Ovary (tissue), 9 donors: Measurements from ENCODE around the gene HEBP1. TPM values are rescaled to one million over a fixed set of nuclear protein-coding genes. Genes with fewer than 3 reads are reported as not detected.

Source experiments
- DNase-seq, 5 donors: peaks; one replicate each; pipeline ENCODE4 v3.0.0-alpha.2; 2019 to 2020
- H3K27ac ChIP-seq, 2 donors: fragments of 200-600 bp; one replicate each; pipeline versions ENCODE4 v1.5.1 to v1.8.0; 2019 to 2022
- H3K27me3 ChIP-seq: fragments of 200-600 bp; one replicate; pipeline ENCODE4 v1.8.0; 2022
- H3K36me3 ChIP-seq: fragments of 200-600 bp; sonication (generic); one replicate; pipeline ENCODE4 v1.5.1; 2019
- H3K4me1 ChIP-seq: one replicate; pipeline ENCODE4 v1.8.1; 2013; ENCODE audit warnings: mild to moderate bottlenecking, moderate library complexity; ENCODE audit not compliant: insufficient read depth
- H3K4me3 ChIP-seq: fragments of 200-600 bp; sonication (generic); one replicate; pipeline ENCODE4 v1.5.1; 2017
- H3K9me3 ChIP-seq, 2 donors: fragments of 200-600 bp in 1 of 2; sonication (generic) in 1 of 2; one replicate each; pipeline versions ENCODE4 v1.5.1 to v1.8.1; 2013 to 2019; ENCODE audit warnings: mild to moderate bottlenecking in 1 of 2, moderate library complexity in 1 of 2
- CTCF ChIP-seq, 3 donors: fragments of 450-650 bp in 2 of 3; fragments of 200-600 bp in 1 of 3; IDR thresholded peaks; one replicate each; pipeline versions ENCODE4 v1.5.1 to v1.8.0; 2016 to 2022; ENCODE audit warnings: antibody characterized with exemption in 3 of 3, mild to moderate bottlenecking in 1 of 3
- EP300 ChIP-seq: sonication (generic); formaldehyde crosslinking; IDR thresholded peaks from one replicate; pipeline ENCODE4 v1.6.1; 2017; ENCODE audit warnings: antibody characterized with exemption
- POLR2A ChIP-seq: fragments of 450-650 bp; IDR thresholded peaks from one replicate; pipeline ENCODE4 v1.6.1; 2017; ENCODE audit warnings: antibody characterized with exemption, mild to moderate bottlenecking, moderate library complexity
- WGBS, 3 donors: extraction: QIAGEN DNeasy Blood & Tissue Kit in 1 of 3; methylation state at CpG; one replicate each; pipeline versions ENCODE4 v1.1.5 to v1.1.7; 2013 to 2017; 5-methylcytosine and 5-hydroxymethylcytosine counted together
- intact Hi-C, 4 donors: fragments of 100-400 bp; cut with DNase I; formaldehyde crosslinking; loops; one replicate each; pipeline versions ENCODE4 v1.11.0 to v1.15.1; 2022 to 2023
- polyA plus RNA-seq, 2 donors: library from polyadenylated mRNA; stranded (reverse); fragments of 200-250 nt in 1 of 2; fragments of 350-450 nt in 1 of 2; fragmentation: Illumina TruSeq in 1 of 2; extraction: RNeasy Lipid Tissue Mini Kit (QIAGEN cat#74804) in 1 of 2; gene quantifications; one replicate each; pipeline ENCODE4 v1.2.3, GENCODE V29; 2013 to 2014
- total RNA-seq, 7 donors: library from RNA; depleted of rRNA in 2 of 7; stranded (reverse); fragments of >200 nt in 2 of 7; fragmentation: NEBNext Ultra II Directional in 3 of 7; extraction: Animal tissue kit (Norgen Biotek cat#: 25700) in 3 of 7; gene quantifications; one replicate each; pipeline versions ENCODE4 v1.1.0 to v1.2.4, GENCODE V29; 2016 to 2023
- donor health status: DM: no; HTN: no; CAD: no; lungs with moderate emphysema.
- donor health status: DM: no; HTN: no; CAD: no.
- donor health status: Bipolar disorder and iron deficiency.
- donor health status: DM: yes; HTN: yes; CAD: no.
- donor health status: DM: no; HTN: no; CAD: no.
- donor health status: DM: yes; HTN: yes; CAD: no.

Gene HEBP1
- total and polyA plus RNA-seq, 9 donors: 31.6 to 150 (median 85.4) TPM

DNA sequence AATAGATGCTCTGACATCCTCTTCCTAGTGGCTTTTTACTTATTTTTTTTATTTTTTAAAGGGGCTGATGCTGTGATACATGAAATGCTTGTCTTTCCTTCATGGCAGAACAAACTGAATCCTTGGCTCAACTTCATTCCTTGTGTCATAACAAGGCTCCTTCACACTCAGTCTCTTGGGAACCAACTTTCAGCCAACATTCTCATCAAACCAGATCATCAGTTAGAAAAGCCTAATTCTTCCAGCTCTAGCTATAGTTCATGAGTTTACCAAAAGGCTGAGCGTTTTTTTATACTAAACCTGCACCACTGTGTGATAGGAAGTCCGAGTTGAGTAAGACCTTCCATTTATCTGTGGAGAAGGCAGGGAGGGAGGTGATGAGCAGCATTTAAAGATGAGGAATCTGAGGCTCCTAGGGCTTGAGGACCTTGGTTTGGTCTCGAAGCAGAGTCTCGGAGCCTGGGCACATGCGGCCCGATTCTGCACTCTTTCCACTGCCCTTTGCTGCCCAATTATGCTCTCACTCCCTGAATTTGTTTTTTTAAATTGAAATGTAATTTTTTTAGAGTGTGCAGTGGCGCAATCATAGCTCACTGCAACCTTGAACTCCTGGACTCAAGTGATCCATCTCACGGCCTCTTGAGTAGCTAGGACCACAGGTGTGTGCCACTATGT is 56.3 kb downstream of the HEBP1 start:
- intact Hi-C loops: no loop called here
- H3K9me3 ChIP-seq: no peaks in the 10 kb centered on the region
- no peak overlapping the region for H3K27ac ChIP-seq
- H3K4me1 ChIP-seq: no peaks in the 10 kb centered on the region
- DNase-seq: no peak
- no peaks in the 10 kb centered on the region for H3K36me3 ChIP-seq
- TF ChIP-seq EP300 (no peak), CTCF (IDR thresholded peaks at IDR 0.05) (no peak), POLR2A (no peak)
- no peak overlapping the region for H3K4me3 ChIP-seq
- WGBS, 3 donors: 89 to 91% (median 91%) methylated on average over 8 of the region's 8 CpGs
- H3K27me3 ChIP-seq: no peaks in the 10 kb centered on the region

DNA sequence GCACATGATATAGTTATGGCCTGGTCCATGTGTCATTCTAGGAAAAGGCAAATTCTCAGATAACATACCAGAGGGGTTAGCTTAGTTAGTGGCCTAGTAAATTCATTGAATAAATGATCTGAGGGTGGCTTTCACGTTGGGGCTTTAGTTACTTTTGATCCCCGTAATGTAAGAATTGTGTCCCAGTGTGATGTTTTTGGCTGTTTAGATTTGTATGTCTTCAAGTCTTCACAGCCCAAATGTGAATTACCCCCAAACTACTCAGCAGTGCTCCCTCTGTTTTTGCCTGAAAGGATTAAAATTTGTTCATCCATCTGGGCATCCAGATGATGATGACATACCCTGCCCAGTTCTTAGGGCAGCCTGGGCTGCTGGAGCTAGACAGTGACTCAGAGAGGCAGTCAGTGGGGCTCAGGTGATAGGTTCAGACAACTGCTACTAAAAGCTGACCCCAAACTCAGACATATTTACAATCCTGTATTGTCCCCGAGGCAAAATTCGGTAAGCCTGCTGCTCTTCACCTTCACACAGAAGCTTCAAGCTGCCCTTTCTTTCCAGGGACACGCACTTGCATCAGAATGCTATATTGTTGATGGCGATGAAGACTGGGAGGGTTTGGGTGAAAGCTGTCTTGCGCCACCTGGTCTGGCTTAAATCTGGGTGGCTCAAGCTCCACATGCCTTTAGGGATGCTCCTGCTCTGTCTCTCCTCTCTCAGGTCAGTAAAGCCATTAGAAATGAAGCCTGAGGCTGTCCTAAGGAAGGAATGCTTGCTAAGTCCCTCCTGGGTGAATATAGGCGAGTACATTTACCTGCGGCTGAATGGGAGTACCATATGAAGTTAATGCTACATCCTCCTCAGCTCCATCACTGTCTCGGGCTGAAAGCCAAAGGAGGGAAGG is 58.4 kb downstream of the HEBP1 start:
- Histone ChIP-seq H3K4me3 (no peak overlapping the region), H3K27ac (no peak overlapping the region), H3K27me3 (no peaks in the 10 kb centered on the region), H3K4me1 (no peaks in the 10 kb centered on the region), H3K36me3 (no peaks in the 10 kb centered on the region), H3K9me3 (no peaks in the 10 kb centered on the region)
- TF ChIP-seq POLR2A (no peak), EP300 (no peak), CTCF (IDR thresholded peaks at IDR 0.05) (no peak)
- 93 to 95% (median 93%) methylated on average over 10 of the region's 10 CpGs for WGBS, 3 donors
- no peak for DNase-seq
- intact Hi-C loops: no loop called here

DNA sequence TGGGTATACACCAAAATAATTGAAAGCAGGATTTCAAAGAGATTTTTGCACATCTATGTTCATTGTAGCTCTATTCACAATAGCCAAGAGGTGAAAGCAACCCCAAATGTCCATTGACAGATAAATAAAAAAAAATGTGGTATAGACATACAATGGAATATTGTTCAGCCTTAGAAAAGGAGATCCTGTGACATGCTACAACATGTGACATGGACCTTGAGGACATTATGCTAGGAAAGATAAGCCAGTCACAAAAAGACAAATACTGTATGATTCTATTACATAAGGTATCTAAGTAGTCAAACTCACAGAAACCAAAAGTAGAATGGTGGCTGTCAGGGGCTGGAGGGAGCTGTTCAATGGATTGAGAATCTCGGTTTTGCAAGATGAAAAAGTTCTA is 60.2 kb downstream of the HEBP1 start:
- 68 to 87% (median 87%) methylated on average over 1 of the region's 1 CpG for WGBS, 3 donors
- Histone ChIP-seq H3K36me3 (no peaks in the 10 kb centered on the region), H3K27me3 (no peaks in the 10 kb centered on the region), H3K9me3 (no peaks in the 10 kb centered on the region), H3K4me1 (no peaks in the 10 kb centered on the region), H3K27ac (no peak overlapping the region), H3K4me3 (no peak overlapping the region)
- intact Hi-C loops: no loop called here
- no peak for TF ChIP-seq POLR2A
- TF ChIP-seq EP300: no peak
- TF ChIP-seq CTCF (IDR thresholded peaks at IDR 0.05): no peak
- no peak for DNase-seq

DNA sequence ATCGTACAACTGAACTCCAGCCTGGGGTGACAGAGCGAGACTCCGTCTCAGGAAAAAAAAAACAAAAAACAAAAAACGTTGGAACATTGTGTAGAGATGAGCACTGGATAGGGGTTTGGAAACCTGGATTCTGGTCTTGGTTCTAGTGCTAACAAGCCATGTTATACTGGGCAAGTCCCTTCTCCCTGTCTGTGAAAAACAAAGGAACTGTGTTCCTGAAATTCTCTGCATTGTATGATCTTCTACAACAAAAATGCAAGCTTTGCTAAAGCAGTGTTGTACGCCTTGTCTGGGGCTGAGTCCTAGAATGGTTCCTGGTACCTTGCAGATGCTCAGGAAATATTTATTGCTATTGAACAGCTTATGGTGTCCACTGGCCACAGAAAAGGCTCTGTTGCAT is 61.5 kb downstream of the HEBP1 start:
- H3K36me3 ChIP-seq: no peaks in the 10 kb centered on the region
- H3K4me3 ChIP-seq: no peak overlapping the region
- H3K27ac ChIP-seq: no peak overlapping the region
- intact Hi-C loops: no loop called here
- H3K9me3 ChIP-seq: no peaks in the 10 kb centered on the region
- DNase-seq: no peak
- WGBS, 3 donors: 76 to 83% (median 81%) methylated on average over 5 of the region's 5 CpGs
- no peaks in the 10 kb centered on the region for H3K27me3 ChIP-seq
- TF ChIP-seq EP300 (no peak), POLR2A (no peak), CTCF (IDR thresholded peaks at IDR 0.05) (no peak)
- H3K4me1 ChIP-seq: no peaks in the 10 kb centered on the region
